HepG2 (cell line): ENCODE data around the gene TGFB2. TPM values are rescaled to one million over a fixed set of nuclear protein-coding genes. Genes with fewer than 3 reads are reported as not detected.

Source experiments
- CCDC6 ChIP-seq: sonication (generic); formaldehyde crosslinking; IDR thresholded peaks from 2 replicates; pipeline ENCODE4 v1.8.1; 2022; ENCODE audit warnings: mild to moderate bottlenecking, missing genetic modification reagents, moderate library complexity
- EZH2 ChIP-seq: conservative IDR thresholded peaks from 2 replicates; pipeline ENCODE4 v1.6.1; 2012; ENCODE audit warnings: mild to moderate bottlenecking, low read depth, low read length, moderate library complexity
- FOXK1 ChIP-seq: sonication (generic); formaldehyde crosslinking; IDR thresholded peaks from 2 replicates; pipeline ENCODE4 v1.4.0; 2020; ENCODE audit warnings: low read depth, missing genetic modification reagents, borderline replicate concordance
- HNRNPLL ChIP-seq: fragments of 200-400 bp; formaldehyde crosslinking; IDR thresholded peaks from 2 replicates; pipeline ENCODE4 v1.6.1; 2017; ENCODE audit warnings: mild to moderate bottlenecking, low read depth, low read length; ENCODE audit not compliant: poor library complexity, severe bottlenecking
- PLRG1 ChIP-seq: fragments of 450-650 bp; conservative IDR thresholded peaks from 2 replicates; pipeline ENCODE4 v1.6.1; 2016
- ZNF766 ChIP-seq: sonication (generic); formaldehyde crosslinking; IDR thresholded peaks from 2 replicates; pipeline ENCODE4 v1.5.0; 2020; ENCODE audit warnings: missing genetic modification reagents, borderline replicate concordance
- polyA plus RNA-seq, 8 experiments: library from polyadenylated mRNA; depleted of rRNA in 3 of 8; stranded (reverse) in 7 of 8; unstranded in 1 of 8; fragments of >200 nt; fragmentation: Illumina TruSeq in 4 of 8; extraction: Trizol in 4 of 8; gene quantifications; 2 replicates each; pipeline versions ENCODE4 v1.2.1 to v1.2.3, GENCODE V29; 2011 to 2016; ENCODE audit warnings: low read depth in 4 of 8, missing spikeins in 1 of 8, mixed read lengths in 1 of 8; ENCODE audit not compliant: insufficient read depth in 1 of 8
- total RNA-seq, 5 experiments: library from RNA; depleted of rRNA; stranded (reverse); fragments of >200 nt; fragmentation: Illumina TruSeq; extraction: Trizol; gene quantifications; 2 replicates each; pipeline ENCODE4 v1.2.3, GENCODE V29; 2016; ENCODE audit warnings: low read depth in 1 of 5
- TF ChIP-seq, protein P1 (sequence below): sonication (generic); formaldehyde crosslinking; IDR thresholded peaks from 2 replicates; pipeline ENCODE4 v1.5.0; 2020; ENCODE audit warnings: mild to moderate bottlenecking, missing genetic modification reagents
- TF ChIP-seq, protein P2 (sequence below): sonication (generic); formaldehyde crosslinking; IDR thresholded peaks from 2 replicates; pipeline ENCODE4 v1.5.0; 2020; ENCODE audit warnings: mild to moderate bottlenecking, missing genetic modification reagents
- TF ChIP-seq, protein P3 (sequence below): IDR thresholded peaks from 2 replicates; pipeline ENCODE4 v1.6.1; 2018; ENCODE audit warnings: missing genetic modification reagents

TGFB2 gene
- total and polyA plus RNA-seq, 2 of the 13 experiments (the other 11 are each of a cell fraction or from before 2014, with no cell fraction given), result 0.07 TPM; not detected in 1

DNA sequence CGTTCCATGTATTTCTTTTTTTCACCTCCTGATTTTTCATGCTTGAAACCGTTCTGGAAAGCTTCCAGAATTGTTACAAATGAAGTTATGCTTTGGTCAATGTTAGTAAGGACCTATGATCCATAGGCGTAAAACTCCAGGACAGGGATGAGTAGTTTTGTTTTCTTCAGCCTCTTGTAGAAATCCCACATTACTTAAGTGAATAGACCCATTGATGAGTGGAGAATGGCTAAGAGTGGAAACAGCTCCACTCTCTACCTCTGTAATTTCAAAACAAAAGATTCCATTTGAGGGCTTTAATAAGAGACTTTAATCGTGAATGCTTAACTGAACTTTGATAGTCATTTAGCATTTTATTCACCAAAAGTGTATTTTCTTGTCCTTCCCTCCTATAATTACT lies 3.0 kb upstream of the TGFB2 start (continued):
- TF ChIP-seq, protein P1, sequence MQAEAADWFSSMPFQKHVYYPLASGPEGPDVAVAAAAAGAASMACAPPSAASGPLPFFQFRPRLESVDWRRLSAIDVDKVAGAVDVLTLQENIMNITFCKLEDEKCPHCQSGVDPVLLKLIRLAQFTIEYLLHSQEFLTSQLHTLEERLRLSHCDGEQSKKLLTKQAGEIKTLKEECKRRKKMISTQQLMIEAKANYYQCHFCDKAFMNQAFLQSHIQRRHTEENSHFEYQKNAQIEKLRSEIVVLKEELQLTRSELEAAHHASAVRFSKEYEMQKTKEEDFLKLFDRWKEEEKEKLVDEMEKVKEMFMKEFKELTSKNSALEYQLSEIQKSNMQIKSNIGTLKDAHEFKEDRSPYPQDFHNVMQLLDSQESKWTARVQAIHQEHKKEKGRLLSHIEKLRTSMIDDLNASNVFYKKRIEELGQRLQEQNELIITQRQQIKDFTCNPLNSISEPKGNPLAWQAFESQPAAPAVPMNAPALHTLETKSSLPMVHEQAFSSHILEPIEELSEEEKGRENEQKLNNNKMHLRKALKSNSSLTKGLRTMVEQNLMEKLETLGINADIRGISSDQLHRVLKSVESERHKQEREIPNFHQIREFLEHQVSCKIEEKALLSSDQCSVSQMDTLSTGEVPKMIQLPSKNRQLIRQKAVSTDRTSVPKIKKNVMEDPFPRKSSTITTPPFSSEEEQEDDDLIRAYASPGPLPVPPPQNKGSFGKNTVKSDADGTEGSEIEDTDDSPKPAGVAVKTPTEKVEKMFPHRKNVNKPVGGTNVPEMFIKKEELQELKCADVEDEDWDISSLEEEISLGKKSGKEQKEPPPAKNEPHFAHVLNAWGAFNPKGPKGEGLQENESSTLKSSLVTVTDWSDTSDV (CRISPR knock-in tag), result no peak
- TF ChIP-seq CCDC6 (CRISPR knock-in tag) (no peak), ZNF766 (CRISPR knock-in tag) (no peak), EZH2 (no peak), HNRNPLL (no peak), FOXK1 (CRISPR knock-in tag) (no peak), PLRG1 (no peak)
- TF ChIP-seq, protein P2, sequence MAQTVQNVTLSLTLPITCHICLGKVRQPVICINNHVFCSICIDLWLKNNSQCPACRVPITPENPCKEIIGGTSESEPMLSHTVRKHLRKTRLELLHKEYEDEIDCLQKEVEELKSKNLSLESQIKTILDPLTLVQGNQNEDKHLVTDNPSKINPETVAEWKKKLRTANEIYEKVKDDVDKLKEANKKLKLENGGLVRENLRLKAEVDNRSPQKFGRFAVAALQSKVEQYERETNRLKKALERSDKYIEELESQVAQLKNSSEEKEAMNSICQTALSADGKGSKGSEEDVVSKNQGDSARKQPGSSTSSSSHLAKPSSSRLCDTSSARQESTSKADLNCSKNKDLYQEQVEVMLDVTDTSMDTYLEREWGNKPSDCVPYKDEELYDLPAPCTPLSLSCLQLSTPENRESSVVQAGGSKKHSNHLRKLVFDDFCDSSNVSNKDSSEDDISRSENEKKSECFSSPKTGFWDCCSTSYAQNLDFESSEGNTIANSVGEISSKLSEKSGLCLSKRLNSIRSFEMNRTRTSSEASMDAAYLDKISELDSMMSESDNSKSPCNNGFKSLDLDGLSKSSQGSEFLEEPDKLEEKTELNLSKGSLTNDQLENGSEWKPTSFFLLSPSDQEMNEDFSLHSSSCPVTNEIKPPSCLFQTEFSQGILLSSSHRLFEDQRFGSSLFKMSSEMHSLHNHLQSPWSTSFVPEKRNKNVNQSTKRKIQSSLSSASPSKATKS (CRISPR knock-in tag), result no peak
- TF ChIP-seq, protein P3, sequence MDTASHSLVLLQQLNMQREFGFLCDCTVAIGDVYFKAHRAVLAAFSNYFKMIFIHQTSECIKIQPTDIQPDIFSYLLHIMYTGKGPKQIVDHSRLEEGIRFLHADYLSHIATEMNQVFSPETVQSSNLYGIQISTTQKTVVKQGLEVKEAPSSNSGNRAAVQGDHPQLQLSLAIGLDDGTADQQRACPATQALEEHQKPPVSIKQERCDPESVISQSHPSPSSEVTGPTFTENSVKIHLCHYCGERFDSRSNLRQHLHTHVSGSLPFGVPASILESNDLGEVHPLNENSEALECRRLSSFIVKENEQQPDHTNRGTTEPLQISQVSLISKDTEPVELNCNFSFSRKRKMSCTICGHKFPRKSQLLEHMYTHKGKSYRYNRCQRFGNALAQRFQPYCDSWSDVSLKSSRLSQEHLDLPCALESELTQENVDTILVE (CRISPR knock-in tag), result no peak
- TF ChIP-seq, all 625 proteins: peak for 0
